Fibroblast of lung (primary cell): ENCODE results near the gene AKNA.

ENCODE experiments used
- CTCF ChIP-seq, 2 donors: IDR thresholded peaks in 1 of 2; conservative IDR thresholded peaks in 1 of 2; 1 replicate in 1 of 2; 2 replicates in 1 of 2; pipeline ENCODE4 v1.5.1; 2011 to 2012; ENCODE audit warnings: low read length in 2 of 2, control low read depth in 1 of 2, inconsistent platforms in 1 of 2, low read depth in 1 of 2, mild to moderate bottlenecking in 1 of 2
- EZH2 ChIP-seq: IDR thresholded peaks from 2 replicates; pipeline ENCODE4 v1.5.1; 2012; ENCODE audit warnings: low read length, control low read depth, mild to moderate bottlenecking; ENCODE audit errors: missing control alignments

- TF ChIP-seq CTCF (conservative IDR thresholded peaks at IDR 0.05 in 1 of 2, IDR thresholded peaks at IDR 0.05 in 1 of 2; ENCODE audit: low read depth in 1 of 2, low read length in 2 of 2) (no peak), EZH2 (no peak)
Observed at GRCh38 chr9:114287001-114287762, 100.6 kb downstream of the AKNA start.
